Suprapubic skin (tissue), 3 donors: ENCODE measurements around the gene TIAL1.

Experiments used
- CTCF ChIP-seq, 2 donors: fragments of 200-600 bp in 1 of 2; fragments of 450-650 bp in 1 of 2; sonication (generic) in 1 of 2; IDR thresholded peaks; one replicate each; pipeline ENCODE4 v1.5.1; 2016 to 2019; ENCODE audit warnings: antibody characterized with exemption in 2 of 2, mild to moderate bottlenecking in 1 of 2, moderate library complexity in 1 of 2
- EP300 ChIP-seq: sonication (generic); formaldehyde crosslinking; IDR thresholded peaks from one replicate; pipeline ENCODE4 v1.6.1; 2017; ENCODE audit warnings: antibody characterized with exemption

- no peak for TF ChIP-seq CTCF (IDR thresholded peaks at IDR 0.05)
- no peak for TF ChIP-seq EP300
Observed at GRCh38 chr10:119531067-119531466, 65.7 kb downstream of the TIAL1 start.
